Measurements from ENCODE around the gene SPATA31E1.

DNA sequence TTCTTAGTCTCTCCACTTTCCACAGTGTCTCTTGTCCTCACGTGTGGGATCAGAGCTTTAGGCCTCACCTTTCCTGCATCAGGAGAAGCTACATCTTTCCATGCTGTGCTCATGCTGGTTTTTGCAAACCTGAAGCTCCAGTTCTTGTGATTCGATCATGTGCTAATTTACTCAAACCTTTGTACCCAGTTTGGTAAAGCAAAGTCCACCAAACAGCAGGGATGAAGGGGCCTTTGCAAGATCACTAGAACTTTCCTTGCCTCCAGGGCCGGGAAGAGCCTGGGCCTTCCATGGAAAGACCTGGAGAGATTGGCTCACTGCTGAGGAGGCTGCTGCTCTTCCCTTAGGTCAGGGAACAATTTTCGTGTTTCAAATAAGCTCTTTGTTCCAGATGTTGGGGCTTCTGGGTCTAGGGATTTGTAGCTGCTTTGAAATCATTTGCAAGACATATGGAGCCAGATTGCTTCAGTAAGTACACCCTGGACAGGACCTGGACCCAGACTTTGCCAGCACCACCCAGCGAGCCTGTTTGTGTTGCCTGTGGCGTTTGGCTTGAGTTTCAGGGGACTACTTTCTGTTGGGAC is 18.7 kb upstream of the SPATA31E1 start:
- TF ChIP-seq, protein P1, sequence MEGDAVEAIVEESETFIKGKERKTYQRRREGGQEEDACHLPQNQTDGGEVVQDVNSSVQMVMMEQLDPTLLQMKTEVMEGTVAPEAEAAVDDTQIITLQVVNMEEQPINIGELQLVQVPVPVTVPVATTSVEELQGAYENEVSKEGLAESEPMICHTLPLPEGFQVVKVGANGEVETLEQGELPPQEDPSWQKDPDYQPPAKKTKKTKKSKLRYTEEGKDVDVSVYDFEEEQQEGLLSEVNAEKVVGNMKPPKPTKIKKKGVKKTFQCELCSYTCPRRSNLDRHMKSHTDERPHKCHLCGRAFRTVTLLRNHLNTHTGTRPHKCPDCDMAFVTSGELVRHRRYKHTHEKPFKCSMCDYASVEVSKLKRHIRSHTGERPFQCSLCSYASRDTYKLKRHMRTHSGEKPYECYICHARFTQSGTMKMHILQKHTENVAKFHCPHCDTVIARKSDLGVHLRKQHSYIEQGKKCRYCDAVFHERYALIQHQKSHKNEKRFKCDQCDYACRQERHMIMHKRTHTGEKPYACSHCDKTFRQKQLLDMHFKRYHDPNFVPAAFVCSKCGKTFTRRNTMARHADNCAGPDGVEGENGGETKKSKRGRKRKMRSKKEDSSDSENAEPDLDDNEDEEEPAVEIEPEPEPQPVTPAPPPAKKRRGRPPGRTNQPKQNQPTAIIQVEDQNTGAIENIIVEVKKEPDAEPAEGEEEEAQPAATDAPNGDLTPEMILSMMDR (conservative IDR thresholded peaks at IDR 0.05; ENCODE audit: low read depth, low read length) = no peak
- TF ChIP-seq EZH2 (IDR thresholded peaks at IDR 0.05; ENCODE audit: low read length, unreplicated experiment) (no peak), EZH2phosphoT487 (IDR thresholded peaks at IDR 0.05; ENCODE audit: borderline replicate concordance, low read length) (no peak)

Measured in PC-3 (cell line).